IPS-18c (cell line): ENCODE measurements around the gene KRT2.

Experiments
- H3K4me3 ChIP-seq: 2 replicates; pipeline ENCODE4 v1.7.0; 2013; ENCODE audit warnings: low read depth, mild to moderate bottlenecking, low read length, moderate library complexity; ENCODE audit not compliant: insufficient read depth
- H3K9me3 ChIP-seq: one replicate; pipeline ENCODE4 v1.6.1; 2013; ENCODE audit warnings: mild to moderate bottlenecking, low read length, moderate library complexity; ENCODE audit not compliant: control insufficient read depth, insufficient read depth

Gene KRT2

GRCh38 chr12:52657250-52657902 lies 5.4 kb upstream of the KRT2 start:
- no peaks in the 10 kb centered on the region for H3K9me3 ChIP-seq
- no peak overlapping the region for H3K4me3 ChIP-seq

- H3K4me3 ChIP-seq, result no peak overlapping the region
- no peaks in the 10 kb centered on the region for H3K9me3 ChIP-seq
Measured at GRCh38 chr12:52656616-52657015, 4.6 kb upstream of the KRT2 start.

- H3K9me3 ChIP-seq, result no peaks in the 10 kb centered on the region
- no peak overlapping the region for H3K4me3 ChIP-seq
Measured at GRCh38 chr12:52655720-52656124, 3.7 kb upstream of the KRT2 start.

GRCh38 chr12:52655251-52655650 lies 3.2 kb upstream of the KRT2 start:
- Histone ChIP-seq H3K4me3 (no peak overlapping the region), H3K9me3 (no peaks in the 10 kb centered on the region)

GRCh38 chr12:52650520-52651081 lies 1.4 kb downstream of the KRT2 start:
- Histone ChIP-seq H3K9me3 (no peaks in the 10 kb centered on the region), H3K4me3 (no peak overlapping the region)

- H3K4me3 ChIP-seq, result no peak overlapping the region
- H3K9me3 ChIP-seq, result no peaks in the 10 kb centered on the region
Measured at GRCh38 chr12:52649066-52649465, 2.9 kb downstream of the KRT2 start.

- no peaks in the 10 kb centered on the region for H3K9me3 ChIP-seq
Measured at GRCh38 chr12:52648012-52648550, 3.9 kb downstream of the KRT2 start.

GRCh38 chr12:52647601-52648000 lies 4.4 kb downstream of the KRT2 start:
- H3K4me3 ChIP-seq, result no peak overlapping the region
- no peaks in the 10 kb centered on the region for H3K9me3 ChIP-seq

More at GRCh38 chr12:52648012-52648550, 3.9 kb downstream of the KRT2 start:
- no peak overlapping the region for H3K4me3 ChIP-seq

- Histone ChIP-seq H3K4me3 (no peak overlapping the region), H3K9me3 (no peaks in the 10 kb centered on the region)
Measured at GRCh38 chr12:52646613-52647012, 5.4 kb downstream of the KRT2 start.

- Histone ChIP-seq H3K9me3 (no peaks in the 10 kb centered on the region), H3K4me3 (no peak overlapping the region)
Measured at GRCh38 chr12:52645982-52646381, 6.0 kb downstream of the KRT2 start.

GRCh38 chr12:52645120-52645761 lies 6.8 kb downstream of the KRT2 start:
- no peaks in the 10 kb centered on the region for H3K9me3 ChIP-seq
- no peak overlapping the region for H3K4me3 ChIP-seq

GRCh38 chr12:52644078-52644415 lies 8.0 kb downstream of the KRT2 start:
- H3K9me3 ChIP-seq, result no peaks in the 10 kb centered on the region
- no peak overlapping the region for H3K4me3 ChIP-seq

- Histone ChIP-seq H3K4me3 (no peak overlapping the region), H3K9me3 (no peaks in the 10 kb centered on the region)
Measured at GRCh38 chr12:52643233-52644077, 8.6 kb downstream of the KRT2 start.

GRCh38 chr12:52641468-52641867 lies 10.5 kb downstream of the KRT2 start:
- H3K9me3 ChIP-seq, result no peaks in the 10 kb centered on the region
- no peak overlapping the region for H3K4me3 ChIP-seq

- no peak overlapping the region for H3K4me3 ChIP-seq
- H3K9me3 ChIP-seq, result no peaks in the 10 kb centered on the region
Measured at GRCh38 chr12:52637299-52637698, 14.7 kb downstream of the KRT2 start.

GRCh38 chr12:52636592-52637258 lies 15.3 kb downstream of the KRT2 start:
- H3K4me3 ChIP-seq, result no peak overlapping the region
- H3K9me3 ChIP-seq, result no peaks in the 10 kb centered on the region

GRCh38 chr12:52636189-52636588 lies 15.8 kb downstream of the KRT2 start:
- Histone ChIP-seq H3K9me3 (no peaks in the 10 kb centered on the region), H3K4me3 (no peak overlapping the region)
